Peyer's patch (tissue), 4 donors: ENCODE data around the gene PLXDC1.

Source experiments
- CTCF ChIP-seq, 6 experiments: fragments of 450-650 bp in 4 of 6; fragments of 200-600 bp in 2 of 6; sonication (generic) in 1 of 6; IDR thresholded peaks; one replicate each; pipeline ENCODE4 v1.5.1; 2017 to 2019; ENCODE audit warnings: antibody characterized with exemption in 6 of 6, mild to moderate bottlenecking in 3 of 6, moderate library complexity in 1 of 6
- POLR2A ChIP-seq, 2 donors: fragments of 450-650 bp; IDR thresholded peaks; one replicate each; pipeline ENCODE4 v1.5.1; 2017; ENCODE audit warnings: antibody characterized with exemption in 2 of 2, mild to moderate bottlenecking in 2 of 2, moderate library complexity in 2 of 2

DNA sequence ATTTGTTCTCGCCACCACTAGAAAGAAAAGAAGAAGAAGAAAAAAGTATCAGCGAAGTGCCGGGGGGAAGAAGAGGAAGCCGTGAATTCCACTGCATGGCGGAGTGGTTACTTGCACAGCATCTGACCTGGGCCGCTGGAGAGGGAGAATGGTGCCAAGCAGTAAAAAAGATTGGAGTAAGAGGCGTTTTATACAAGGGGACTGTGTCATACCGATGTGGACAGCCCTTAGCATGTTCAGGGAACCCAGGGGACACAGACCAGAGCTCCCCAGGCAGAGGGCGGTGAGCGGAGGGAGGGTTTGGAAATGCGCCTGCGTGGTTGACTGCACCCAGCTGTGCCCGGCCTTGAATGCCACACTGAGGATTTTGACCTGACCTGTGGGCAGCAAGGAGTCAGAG is 52.8 kb downstream of the PLXDC1 start:
- TF ChIP-seq CTCF (IDR thresholded peaks at IDR 0.05) (no peak), POLR2A (IDR thresholded peaks at IDR 0.05) (no peak)
